ENCODE data around the gene PLEKHM1.

The PLEKHM1 gene

DNA sequence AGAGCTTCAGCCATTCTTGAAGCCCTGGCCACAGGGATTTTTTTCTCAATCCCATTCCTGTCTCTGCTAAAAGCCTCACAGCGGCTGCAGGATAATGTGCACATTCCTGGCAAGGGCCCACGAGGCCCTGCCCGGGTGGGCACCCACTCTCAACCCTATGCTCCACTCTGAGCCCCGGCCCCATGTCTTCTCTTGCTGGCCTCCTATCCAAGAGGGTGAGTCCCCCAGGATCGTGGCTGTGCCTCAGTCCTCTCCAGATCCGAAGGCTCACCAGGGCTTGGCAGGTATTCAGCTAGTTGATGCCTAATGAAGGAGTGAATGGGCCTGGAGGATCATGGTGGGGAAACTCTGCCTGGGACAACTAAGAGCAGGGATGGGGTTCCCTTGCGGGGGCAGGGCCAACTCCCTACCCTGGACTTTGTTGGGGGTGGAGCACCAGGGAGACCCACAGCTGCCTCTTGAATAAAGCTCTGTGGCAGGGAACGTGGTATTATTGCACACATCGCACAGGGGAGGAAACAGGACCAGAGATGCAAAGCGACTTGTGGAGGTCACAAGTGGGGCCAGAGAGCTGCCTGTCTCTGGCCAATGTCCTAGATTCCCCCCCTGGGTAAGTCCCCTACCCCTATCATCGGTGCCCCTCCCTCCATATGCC, 63.2 kb downstream of the PLEKHM1 start:
- DNase-seq (ENCODE audit: low spot score): no peak

DNA sequence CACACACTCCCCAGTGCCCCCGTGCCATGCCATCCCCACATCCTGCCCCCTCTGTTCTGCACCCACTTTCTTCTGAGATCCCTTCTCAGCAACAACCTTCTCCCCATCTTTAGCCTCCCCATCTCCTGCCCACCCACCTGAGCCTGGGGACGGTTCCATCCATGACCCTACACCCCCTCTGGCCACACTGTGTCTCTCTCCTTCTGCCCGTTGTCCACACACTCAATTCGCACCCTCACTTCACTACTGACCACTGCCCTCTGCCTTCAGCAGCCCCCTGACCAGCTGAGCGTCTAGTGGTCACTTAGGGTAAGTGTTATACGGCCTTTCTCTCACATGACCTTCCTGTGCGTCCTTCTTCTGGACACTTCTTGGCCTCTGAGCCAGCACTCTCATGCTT, 64.0 kb downstream of the PLEKHM1 start:
- no peak for DNase-seq (ENCODE audit: low spot score)

DNA sequence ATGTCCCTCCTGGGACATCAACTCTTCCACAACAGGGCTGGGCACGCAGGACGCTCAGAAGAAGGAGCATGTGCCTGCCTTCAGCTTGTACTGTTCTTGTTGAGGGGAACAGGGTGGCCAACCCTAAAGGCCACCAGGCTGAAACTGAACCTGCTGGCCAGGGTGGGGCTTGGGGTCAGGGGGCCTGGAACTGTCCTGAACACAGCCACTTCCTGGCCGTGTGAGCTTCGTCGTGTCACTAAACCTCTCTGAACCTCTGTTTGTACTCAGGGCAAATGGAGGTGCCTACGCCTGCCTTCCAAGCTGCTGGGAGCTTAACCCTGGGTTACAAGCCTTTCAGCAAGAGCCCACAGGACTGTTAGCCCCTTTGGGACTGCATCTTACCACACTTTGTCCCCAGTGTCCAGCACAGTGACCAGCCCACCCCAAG, 64.5 kb downstream of the PLEKHM1 start:
- no peak for DNase-seq (ENCODE audit: low spot score)

DNA sequence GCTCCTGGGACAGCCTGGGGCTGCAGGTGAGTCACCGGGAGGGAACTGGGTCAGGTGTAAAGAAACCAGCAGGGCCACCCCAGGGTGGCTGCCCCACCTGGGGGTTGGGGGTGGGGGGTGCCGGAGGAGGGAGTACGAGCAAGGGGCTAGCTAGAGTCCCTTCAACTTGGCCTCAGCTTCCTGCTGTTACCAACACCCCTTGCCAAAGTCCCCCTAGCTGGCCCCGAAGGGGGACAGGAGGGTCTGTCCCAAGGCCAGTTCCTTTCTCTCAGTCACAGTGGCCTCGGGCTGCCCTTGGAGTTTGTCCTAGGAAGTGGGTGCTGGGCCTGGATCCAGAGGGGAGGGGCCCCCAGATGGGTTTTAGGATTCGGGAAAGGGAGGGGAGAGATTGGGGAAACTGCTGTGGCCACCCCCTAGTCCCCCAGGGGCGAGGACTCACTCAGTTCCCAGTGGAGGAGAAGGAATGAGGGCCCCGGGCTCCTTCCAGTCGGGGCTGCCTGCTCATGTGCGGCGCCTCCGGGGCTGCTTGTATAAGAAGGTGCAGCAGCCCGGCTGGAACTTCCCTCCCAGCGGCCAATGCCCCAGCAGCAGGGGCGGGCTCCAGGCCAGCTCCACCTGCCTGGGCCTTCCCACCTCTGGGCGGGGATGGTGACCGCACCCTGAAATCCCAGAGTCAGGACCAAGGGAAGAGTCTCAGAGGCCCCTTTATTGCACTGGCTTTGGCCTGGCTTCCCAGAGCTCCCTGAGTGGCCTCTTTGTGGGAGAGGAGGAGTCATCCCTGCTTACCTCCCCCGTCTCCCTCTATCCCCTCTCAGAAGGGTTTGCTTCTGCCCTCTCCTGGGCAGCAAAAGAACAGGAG, 65.2 kb downstream of the PLEKHM1 start:
- DNase-seq (ENCODE audit: low spot score): peak; percentile 76

DNA sequence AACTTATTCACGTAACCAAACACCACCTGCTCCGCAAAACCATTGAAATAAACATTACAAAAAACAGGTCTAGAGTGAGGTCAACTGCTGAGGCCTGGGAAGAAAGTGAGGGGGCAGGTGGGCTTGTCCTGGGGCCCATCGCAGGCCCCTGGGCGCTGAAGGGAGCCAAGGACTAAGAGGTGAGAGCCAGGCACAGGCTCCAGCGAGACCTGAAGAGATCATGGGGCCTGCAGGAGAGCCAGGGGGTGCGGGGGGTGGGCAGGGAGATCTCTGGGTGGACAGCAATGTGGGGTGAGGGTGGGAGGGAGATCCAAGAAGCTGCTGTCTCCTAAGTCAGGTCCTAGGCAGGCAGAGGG, 65.8 kb downstream of the PLEKHM1 start:
- DNase-seq (ENCODE audit: low spot score): no peak

DNA sequence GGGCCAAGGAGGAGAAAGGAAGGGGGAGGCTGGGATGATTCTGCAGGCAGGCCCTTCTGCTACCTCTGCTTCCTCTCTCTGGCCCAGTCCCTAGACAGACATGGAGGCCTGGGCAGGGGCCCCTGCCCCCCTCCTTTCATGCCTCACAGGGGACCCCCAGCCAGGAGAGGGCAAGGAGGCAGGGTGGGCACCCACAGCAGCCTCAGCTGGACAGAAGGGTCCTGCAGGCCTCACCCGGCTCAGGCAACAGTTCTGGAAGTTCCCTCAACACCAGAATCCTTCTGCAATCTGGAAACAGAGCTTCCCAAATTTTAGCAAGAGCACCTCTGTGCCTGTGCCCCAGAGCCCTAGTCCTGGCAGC, 66.6 kb downstream of the PLEKHM1 start:
- DNase-seq (ENCODE audit: low spot score): no peak

DNA sequence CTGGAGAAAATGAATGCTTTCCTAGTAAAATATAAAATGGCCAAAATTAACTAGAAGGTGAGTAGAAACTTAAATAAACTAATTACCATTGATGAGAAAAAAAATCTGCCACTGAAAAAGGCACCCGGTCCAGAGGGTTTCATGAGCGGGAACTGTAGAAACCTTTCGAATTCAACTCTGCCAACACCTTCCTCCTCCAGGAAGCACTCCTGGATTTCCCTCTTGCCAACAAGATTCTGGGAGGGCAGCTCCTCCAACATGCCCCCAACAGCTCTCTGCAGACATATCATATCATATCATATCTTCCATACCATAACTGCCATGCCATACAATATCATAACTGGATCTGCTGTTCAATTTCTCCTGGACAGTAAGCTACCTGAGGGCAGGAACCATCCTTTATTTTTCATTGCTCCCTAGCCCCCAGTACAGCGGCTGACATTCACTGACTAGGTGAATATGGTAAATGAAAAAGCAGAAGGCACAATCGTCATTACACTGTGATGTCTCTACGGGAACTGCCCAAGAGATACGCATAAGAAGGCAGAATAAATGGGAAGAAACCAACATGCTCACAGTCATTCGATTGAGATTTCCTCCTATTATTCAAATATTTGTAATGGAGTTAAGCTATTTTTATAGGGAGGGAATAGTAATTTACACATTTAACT, 67.1 kb downstream of the PLEKHM1 start:
- DNase-seq (ENCODE audit: low spot score): no peak

DNA sequence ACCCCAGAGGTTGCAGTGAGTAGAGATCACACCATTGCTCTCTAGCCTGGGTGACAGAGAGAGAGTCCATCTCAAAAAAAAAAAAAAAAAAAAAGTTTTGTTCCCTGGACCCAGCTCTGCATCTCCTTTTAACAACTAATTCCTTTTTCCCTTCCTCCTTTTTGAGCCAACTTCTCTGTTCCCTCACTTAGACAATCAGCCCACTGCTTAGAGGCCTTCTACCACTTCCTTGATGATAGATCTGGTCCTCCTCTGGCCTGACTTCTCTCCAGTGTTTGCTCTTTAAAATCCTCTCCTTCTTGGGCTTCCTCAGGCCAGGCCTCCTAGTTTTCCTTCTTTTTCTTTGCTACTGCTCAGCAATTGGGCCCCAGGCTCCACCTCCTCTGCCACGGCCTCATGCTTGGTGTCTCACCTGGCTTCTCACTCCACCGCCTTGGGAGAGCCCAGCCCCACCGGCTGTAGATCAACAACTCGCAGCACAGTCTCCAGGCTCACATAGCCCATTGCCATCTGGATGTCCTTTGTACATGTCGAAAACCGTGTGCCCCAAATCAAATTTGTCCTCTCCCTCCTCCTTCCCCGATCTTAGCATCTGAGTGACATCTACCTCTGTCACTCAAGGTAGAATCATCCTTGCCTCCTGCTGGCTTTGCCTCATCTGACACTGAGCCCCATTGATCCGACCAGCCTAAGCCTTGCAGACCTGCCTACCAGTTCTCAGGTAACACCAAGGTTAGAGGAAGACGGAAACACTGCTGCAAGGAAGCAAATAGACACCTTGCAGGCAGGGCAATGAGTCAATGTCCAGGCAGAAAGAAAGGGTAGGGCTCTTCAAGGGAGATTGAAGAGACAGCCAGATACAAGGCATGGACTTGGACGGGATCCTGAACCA, 75.3 kb downstream of the PLEKHM1 start:
- DNase-seq (ENCODE audit: low spot score): no peak

DNA sequence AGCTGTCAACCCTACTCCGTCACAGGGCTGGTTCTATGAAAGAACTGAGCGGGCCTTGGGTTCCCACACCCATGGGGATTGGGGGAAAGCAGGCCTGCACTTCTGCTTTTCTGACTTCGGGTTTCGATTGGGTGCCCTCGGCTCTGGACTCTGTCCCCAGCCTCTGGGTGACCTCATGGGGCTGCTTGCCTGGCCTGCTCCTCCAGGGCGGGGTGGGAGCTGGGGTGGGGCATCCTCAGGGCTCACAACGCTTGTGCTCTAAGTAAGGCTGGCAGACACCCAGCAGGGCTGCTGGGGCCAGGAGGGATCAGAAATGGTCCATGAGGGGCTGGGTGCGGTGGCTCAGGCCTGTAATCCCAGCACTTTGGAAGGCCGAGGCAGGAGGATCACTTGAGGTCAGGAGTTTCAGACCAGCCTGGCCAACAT, 77.0 kb downstream of the PLEKHM1 start:
- DNase-seq (ENCODE audit: low spot score): no peak

DNA sequence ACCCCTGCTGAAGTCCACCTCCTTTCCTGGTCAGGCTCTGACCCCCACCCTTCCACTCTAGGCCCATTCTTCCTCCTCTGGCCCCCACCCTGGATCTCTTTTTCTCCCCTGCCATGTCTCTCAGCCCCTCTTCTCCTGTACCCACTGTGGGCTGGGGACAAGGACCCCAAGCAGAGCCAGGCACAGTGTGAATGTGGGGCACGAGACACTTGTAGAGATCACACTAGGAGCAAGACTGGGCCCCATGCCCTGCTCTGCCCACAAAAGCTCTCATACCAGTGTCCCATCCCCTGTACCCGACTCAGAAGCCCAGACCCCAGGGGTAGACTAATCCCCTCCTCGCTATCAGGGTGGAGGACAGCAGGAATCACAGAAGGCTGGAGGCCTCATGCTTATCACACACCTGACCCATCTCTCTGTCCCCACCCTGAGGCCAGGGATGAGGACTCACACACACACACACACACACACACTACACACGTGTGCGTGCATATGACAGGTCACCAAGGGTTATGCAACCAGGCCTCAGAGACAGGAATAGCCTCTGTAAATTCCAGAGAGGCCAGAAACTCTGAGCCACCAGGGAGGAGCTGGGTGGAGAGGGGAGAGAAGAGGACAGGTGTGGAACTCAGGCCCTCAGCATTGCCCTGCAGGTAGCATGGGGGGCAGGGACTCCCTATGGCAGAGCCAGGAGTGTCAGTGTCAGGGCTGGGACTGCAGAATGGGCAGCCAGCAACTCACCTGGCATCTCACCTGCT, 79.0 kb downstream of the PLEKHM1 start:
- no peak for DNase-seq (ENCODE audit: low spot score)

DNA sequence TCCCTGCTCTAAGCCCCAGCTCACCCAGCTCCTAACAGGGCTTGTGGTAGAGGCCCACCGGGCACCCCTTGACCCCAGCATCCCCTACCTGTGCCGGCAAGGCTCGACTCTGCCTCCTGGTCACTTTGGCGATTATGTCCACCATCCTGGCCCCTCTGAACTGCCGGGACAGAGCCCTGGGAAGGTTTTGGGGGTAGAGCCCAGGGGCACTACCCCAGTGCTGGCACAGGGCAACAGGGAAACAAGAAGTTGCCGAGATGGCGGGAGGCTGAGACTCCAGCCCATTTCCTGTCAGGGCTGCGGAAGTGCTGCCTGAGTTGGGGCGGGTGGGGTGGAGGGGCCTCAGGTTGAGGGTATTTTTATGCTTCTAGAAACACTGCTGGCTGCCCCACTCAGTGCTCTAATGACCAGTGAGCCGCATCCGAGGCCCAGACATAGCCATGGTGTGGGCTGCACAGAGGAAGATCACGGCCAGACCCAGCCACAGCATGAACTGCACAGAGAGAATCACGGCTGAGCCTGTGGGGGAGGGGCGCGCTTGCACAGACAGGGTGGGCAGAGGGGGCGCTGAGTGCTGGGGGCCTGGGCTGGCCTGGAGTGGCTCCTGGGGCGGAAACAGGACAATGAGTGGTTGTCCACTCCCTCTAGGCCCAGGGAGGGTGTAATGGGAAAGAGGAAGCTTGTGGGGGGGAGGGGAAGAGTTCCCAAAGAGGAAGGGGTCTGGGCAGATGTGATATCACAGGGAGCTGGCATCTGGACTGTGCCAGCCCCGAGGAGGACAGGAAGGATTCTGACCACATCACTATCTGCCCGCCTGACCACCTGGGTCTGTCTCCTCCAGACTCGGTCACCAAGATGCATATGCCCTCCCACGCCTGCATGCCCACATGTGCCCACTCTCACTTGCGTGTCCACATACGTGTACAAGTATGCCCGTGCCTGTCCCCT, 80.1 kb downstream of the PLEKHM1 start:
- no peak for DNase-seq (ENCODE audit: low spot score)

DNA sequence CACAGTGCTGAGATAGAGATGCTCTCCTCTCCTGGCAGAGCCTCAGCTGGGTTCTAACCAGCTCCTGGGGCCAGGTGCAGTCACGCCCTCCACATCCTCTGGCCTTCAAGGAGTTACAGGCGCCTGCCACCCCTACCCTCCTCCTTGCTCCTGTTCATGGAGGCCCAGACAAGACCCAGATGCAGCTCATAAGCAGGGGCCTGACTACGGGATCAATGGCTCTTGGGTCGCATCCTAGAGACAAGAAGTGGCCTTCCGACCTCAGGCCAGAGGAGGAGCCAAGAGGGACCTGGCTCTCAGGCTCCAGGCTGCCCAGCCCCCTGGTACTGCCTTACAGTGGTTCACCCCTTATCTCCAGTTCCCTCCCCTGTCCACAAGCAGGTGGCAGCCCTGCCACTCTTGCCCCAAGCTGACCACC, 80.9 kb downstream of the PLEKHM1 start:
- no peak for DNase-seq (ENCODE audit: low spot score)

DNA sequence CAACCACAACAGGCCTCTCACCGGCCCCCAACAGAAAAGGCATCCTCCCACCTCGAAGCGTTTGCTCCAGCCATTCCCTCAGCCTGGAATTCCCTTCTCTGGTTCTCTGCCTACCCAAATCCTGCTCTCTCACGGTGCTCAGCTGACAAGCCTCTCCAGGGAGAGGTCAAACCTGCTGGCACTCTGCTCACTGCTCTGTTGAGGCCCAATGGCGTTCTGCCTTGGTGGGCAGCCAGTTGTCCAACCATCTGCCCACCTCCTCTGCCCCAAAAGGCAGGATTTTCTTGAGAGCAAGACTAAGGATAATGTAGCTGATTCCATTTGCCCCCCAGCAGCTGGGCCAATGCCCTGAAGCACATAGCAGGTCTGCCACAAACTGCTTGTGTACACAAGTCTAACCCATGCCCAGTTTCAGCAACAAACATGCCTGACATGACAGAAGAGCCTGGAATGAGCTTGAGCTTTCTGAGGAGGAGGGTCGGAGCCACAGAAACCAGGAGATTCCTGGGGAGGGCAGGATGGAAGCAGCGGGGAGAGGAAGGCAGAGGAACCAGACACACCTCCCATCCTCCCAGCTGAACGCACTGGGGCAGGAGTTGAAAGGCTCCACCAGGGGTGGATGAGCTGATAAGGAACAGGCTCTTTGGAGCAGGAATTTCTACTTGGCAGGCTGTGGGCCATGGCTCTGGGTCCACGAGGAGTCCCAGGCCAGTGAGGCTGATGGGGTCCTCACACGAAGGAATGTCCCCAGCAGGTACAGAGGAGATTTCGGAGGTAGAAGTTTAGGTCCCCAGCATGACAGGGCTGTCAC, 81.7 kb downstream of the PLEKHM1 start:
- DNase-seq (ENCODE audit: low spot score): no peak

DNA sequence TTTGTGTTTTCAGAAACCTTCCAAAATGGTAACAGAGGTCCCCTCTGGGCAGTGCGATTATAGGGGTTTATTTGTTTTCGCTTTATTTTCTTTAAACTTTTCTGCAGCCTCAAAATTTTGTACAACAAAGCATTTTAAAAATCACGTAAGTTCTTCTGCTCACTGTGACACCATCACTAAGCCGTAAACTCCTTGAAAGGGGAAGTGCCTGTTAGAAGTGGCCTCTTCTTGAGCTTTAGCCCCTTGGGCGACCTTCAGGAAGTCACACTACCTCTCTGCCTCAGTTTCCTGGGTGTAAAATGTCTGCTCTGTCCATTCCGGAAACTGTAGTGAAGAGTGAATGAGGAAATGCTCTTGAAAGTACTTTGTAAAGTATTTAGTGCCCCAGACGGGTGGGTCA, 84.4 kb downstream of the PLEKHM1 start:
- no peak for DNase-seq (ENCODE audit: low spot score)

DNA sequence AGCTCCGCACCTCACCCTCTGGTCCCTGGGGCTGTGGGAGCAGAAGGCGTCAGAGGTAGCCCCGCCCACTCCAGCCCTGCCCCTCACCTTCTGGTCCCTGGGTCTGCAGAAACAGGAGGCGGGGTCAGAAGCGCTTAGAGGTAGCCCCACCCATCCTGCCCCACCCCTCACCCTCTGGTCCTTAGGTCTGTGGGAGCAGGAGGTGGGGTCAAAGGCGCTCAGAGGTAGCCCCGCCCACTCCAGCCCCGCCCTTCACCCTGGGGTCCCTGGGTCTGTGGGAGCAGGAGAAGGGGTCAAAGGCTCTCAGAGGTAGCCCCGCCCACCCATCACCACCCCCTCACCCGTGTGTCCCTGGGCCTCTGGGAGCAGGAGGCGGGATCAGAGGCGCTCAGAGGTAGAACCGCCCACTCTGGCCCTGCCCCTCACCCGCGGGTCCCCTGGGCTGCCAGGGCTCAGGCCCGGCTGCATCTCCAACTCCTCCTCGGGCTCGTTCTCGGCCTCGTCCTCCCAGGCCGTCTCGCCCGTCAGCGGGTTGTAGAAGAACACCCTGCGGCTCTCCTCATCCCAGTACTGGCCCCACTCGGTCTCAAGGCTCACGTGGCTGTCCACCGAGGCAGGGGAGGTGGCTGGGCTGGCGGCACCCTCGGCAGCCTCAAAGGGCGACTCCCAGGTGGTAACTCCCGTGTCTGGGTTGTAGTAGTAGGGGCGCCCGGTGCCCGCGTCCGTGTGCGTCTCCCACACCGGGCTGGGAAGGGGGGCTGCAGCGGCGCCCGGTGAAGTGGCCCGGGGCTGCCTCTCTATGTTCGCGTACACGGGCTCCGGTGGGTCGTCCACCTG, 85.1 kb downstream of the PLEKHM1 start:
- DNase-seq (ENCODE audit: low spot score): no peak

DNA sequence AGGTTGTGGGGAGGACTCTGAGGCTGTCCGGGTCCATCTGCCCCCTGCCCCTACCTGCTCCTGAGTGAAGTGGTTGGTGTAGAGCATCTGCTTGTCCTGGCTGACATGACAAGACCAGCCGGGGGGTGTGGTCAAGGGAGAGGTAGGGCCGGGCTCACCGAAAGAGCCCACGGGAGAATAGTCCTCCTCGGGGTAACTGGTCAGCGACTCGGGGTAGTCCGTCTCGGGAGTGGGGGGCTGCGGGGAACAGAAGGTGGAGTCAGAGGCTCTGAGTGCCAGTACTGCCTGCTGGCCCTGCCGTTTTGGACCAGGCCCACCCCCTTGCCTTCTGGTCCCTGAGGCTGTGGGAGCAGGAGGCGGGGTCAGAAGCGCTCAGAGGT, 85.7 kb downstream of the PLEKHM1 start:
- no peak for DNase-seq (ENCODE audit: low spot score)

DNA sequence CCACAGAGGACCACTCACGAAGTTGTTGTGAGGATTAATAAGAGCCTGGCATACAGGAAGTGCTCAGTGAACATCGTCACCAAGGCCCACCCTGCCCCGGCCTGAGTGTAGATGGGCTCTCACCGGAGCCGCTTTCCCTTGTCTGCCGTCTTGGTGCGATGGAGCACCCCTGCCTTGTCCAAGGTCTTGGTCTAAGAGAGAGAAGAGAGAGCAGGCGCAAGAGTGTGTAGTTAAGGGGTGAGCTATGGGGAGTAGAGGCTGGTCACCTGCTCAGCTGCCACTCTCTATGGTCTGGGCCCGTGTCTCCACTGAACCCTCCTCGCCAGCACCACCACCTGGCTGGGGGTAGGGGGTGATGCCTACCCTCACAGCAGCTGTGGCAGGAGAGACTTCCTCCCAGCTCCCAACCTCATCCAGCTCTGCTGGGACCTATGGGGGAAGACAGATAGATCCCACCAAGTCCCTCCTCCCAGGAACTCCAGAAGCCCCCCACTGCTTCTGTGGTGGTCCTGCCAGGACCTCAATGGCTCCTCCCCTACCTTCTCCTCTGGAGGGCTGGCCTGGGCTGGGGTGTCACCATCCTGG, 86.5 kb downstream of the PLEKHM1 start:
- DNase-seq (ENCODE audit: low spot score): no peak

DNA sequence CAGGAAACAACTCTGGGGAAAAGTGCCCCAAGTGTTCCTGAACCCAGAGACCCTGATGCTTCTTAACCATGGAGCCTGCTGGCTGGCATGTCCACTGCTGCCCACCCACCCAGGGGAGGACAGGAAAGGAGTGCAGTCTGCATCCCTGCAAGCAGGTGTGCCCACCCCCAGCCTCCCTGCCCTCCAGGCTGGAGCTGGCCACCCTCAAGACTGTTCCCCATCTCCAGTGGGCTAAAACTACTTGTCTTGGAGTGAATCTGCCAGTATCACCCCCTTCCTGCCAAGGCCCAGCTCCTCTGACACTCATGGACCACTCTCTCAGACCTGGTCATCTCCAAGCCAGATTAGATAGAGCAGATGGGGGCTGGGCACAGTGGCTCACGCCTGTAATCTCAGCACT, 87.6 kb downstream of the PLEKHM1 start:
- no peak for DNase-seq (ENCODE audit: low spot score)

Data from hepatic stellate cell (primary cell).